Measurements from ENCODE around the gene ABHD13. TPM values are rescaled to one million over a fixed set of nuclear protein-coding genes. Genes with fewer than 3 reads are reported as not detected.
"Not testable (repeated sequence)": the region's sequence is repeated elsewhere in the genome, so short reads cannot be mapped to it uniquely, and the experiment has no call there.

The ABHD13 gene
- total RNA-seq, 2 donors from 2014 or later: 4.8 to 9.7 TPM

DNA sequence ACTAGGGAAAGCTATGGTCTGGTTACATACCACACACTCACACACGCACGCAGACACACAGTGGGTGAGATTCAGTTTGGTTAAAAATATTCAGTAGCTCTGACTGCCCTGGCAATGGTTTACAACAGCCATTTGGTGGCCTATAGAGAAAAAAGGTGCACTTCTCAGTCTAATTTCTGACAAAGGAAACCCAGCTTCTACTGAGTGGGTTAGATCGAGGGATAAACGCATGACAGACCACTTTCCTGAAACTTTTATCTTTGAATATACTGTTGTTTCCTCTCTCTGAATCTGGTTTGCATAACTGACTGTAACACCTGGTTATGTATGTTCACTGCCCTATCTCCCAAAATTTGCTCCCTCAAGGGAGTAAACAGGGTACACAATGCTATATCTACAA, 5.3 kb upstream of the ABHD13 start:
- no peak for DNase-seq (ENCODE audit: low spot score)
- Histone ChIP-seq H3K4me3 (no peak overlapping the region), H3K27ac (no peak overlapping the region), H3K36me3 (no peaks in the 10 kb centered on the region), H3K27me3 (replicated peaks; ENCODE audit: insufficient read depth) (no peaks in the 10 kb centered on the region), H3K9me3 (no peaks in the 10 kb centered on the region), H3K4me1 (replicated peaks) (peaks cover 11% of the 10 kb centered on the region)
- 86% methylated on average over 4 of the region's 4 CpGs for WGBS
- intact Hi-C loops (cut with DNase I): no loop called here
- no peak for TF ChIP-seq POLR2A (IDR thresholded peaks at IDR 0.05)
- TF ChIP-seq, protein P1, sequence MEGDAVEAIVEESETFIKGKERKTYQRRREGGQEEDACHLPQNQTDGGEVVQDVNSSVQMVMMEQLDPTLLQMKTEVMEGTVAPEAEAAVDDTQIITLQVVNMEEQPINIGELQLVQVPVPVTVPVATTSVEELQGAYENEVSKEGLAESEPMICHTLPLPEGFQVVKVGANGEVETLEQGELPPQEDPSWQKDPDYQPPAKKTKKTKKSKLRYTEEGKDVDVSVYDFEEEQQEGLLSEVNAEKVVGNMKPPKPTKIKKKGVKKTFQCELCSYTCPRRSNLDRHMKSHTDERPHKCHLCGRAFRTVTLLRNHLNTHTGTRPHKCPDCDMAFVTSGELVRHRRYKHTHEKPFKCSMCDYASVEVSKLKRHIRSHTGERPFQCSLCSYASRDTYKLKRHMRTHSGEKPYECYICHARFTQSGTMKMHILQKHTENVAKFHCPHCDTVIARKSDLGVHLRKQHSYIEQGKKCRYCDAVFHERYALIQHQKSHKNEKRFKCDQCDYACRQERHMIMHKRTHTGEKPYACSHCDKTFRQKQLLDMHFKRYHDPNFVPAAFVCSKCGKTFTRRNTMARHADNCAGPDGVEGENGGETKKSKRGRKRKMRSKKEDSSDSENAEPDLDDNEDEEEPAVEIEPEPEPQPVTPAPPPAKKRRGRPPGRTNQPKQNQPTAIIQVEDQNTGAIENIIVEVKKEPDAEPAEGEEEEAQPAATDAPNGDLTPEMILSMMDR (IDR thresholded peaks at IDR 0.05): no peak
- TF ChIP-seq POLR2AphosphoS5 (IDR thresholded peaks at IDR 0.05): no peak

DNA sequence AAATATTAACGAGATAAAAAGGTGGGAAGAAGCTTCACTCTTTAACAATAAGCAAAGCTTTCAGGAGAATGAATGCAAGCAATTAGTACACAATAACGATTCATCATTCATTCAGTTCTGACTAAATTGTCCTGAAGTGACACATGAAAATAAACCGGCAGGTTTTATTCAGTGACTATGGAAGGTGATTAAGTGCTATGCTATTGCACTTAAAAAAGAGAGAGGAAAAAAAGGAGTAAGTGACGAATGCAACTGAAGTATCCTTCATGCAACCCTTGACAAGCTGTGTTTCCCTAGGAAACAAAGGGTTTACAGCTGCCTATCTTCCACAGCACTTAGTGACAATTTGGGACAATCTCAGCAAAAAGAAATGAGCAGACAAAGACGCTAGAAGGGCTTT, 4.2 kb upstream of the ABHD13 start:
- H3K4me1 ChIP-seq (replicated peaks): peaks cover 11% of the 10 kb centered on the region
- no peaks in the 10 kb centered on the region for H3K36me3 ChIP-seq
- TF ChIP-seq POLR2A (IDR thresholded peaks at IDR 0.05): no peak
- no peak for TF ChIP-seq POLR2AphosphoS5 (IDR thresholded peaks at IDR 0.05)
- TF ChIP-seq, protein P1 (IDR thresholded peaks at IDR 0.05): no peak
- H3K9me3 ChIP-seq: no peaks in the 10 kb centered on the region
- no peak overlapping the region for H3K27ac ChIP-seq
- H3K27me3 ChIP-seq (replicated peaks; ENCODE audit: insufficient read depth): no peaks in the 10 kb centered on the region
- no peak overlapping the region for H3K4me3 ChIP-seq
- intact Hi-C loops (cut with DNase I): no loop called here
- WGBS: 56% methylated on average over 5 of the region's 5 CpGs
- no peak for DNase-seq (ENCODE audit: low spot score)

DNA sequence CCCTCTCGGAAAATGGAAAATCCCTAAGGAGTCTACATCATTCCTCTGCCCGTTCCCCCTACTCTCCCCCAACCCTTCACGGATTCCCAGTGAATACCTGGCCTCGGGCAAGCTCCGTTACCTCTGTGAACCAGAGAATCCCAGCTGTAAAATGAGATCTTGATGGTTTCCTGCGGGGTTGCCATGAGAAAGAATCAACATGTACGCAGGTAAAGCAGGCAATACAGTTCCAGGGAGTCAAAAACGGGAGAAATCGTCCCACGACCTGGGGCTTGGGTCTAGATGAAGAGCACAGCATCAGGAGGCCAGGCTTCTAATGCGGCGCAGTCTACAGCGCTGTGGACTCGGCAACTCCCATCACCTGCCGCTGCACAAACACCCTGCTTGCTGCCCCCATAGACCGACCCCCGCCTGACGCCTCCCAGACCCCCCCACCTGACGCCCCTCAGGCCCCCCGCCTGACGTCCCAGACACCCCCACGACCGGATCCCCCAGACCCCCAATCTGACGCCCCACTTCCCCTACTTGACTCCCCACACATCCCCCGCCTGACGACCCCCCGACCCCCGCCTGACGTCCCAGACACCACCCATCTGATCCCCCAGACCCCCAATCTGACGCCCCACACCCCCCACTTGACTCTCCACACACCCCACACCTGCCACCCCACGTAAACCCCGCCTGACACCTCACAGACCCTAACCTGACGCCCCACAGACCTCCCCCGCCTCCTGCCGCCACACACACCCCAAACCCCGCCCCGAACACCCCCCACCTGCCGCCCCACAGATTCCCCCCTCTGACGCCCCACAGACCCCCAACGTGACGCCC, 3.5 kb upstream of the ABHD13 start:
- Histone ChIP-seq H3K27ac (no peak overlapping the region), H3K36me3 (no peaks in the 10 kb centered on the region), H3K4me3 (peak overlapping the region; percentile 30 to 31), H3K27me3 (replicated peaks; ENCODE audit: insufficient read depth) (no peaks in the 10 kb centered on the region), H3K4me1 (replicated peaks) (peaks cover 14% of the 10 kb centered on the region), H3K9me3 (no peaks in the 10 kb centered on the region)
- TF ChIP-seq POLR2A (IDR thresholded peaks at IDR 0.05) (no peak), POLR2AphosphoS5 (IDR thresholded peaks at IDR 0.05) (no peak)
- TF ChIP-seq, protein P1 (IDR thresholded peaks at IDR 0.05): no peak
- intact Hi-C loops (cut with DNase I): no loop called here
- DNase-seq (ENCODE audit: low spot score): no peak
- 7% methylated on average over 35 of the region's 41 CpGs for WGBS

DNA sequence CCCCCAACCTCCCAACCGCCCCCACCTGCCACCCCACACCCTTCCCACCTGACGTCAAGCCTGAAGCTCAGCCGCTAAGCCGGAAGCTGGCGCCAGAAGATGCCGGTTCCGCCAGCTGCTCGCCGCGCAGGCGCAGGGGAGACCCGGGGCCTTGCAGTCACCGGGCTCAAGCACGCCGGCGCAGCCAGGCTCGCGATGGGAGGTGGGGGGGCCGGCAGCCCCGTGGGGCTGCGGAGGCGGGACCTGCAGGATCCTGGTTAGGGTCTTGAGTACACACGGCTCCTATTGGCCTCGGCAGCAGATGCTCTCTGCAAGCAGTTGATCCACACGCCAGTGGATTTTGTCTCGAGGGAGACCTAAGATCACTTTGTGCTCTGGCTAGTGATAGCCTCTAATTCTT, 2.8 kb upstream of the ABHD13 start, which contains the start of gene LIG4:
Gene LIG4 (minus strand): TSS at position 101 of the 400 bp plus-strand sequence. CDS start 4,268 bp downstream, outside the sequence.
- Histone ChIP-seq H3K36me3 (no peaks in the 10 kb centered on the region), H3K9me3 (no peaks in the 10 kb centered on the region), H3K27ac (peak within 1 kb of the TSS; percentile 26 to 38), H3K4me1 (replicated peaks) (peaks cover 15% of the 10 kb centered on the region), H3K4me3 (peak within 1 kb of the TSS; percentile 30 to 31), H3K27me3 (replicated peaks; ENCODE audit: insufficient read depth) (no peaks in the 10 kb centered on the region)
- DNase-seq (ENCODE audit: low spot score): peak; percentile 80
- WGBS: 1% methylated on average over 20 of the region's 26 CpGs
- intact Hi-C loops (cut with DNase I): no loop called here
- TF ChIP-seq POLR2A (IDR thresholded peaks at IDR 0.05) (peak; percentile 24), POLR2AphosphoS5 (IDR thresholded peaks at IDR 0.05) (peak; percentile 83)
- TF ChIP-seq, protein P1 (IDR thresholded peaks at IDR 0.05): peak in 1 of 4 experiments; percentile 11

DNA sequence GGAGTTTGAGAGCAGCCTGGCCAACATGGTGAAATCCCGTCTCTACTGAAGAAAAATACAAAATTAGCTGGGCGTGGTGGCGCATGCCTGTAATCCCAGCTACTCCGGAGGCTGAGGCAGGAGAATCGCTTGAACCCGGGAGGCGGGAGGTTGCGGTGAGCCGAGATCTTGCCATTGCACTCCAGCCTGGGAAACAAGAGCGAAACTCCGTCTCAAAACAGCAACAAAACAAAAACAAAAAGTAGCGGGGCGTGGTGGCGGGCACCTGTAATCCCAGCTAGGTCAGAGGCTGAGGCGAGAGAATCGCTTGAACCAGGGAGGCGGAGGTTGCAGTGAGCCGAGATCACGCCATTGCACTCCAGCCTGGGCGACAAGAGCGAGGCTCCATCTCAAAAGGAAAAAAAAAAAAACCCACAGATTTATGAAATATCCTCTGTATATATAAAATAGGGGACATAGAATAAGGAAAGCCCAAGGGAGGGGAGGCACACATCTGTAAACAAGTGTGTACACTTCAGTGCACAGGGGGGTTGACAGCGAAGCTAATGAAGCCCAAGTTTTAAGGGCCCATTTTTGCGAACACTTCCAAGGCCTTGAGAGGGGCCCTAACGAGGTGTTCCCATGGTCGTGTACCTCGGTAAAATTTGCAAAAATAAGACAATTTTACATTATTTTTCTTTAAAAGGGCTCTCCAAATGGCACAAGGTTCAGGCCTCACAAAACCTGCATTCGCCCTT, 717 bp upstream of the ABHD13 start:
- H3K36me3 ChIP-seq; H3K9me3 ChIP-seq; DNase-seq (ENCODE audit: low spot score); intact Hi-C loops (cut with DNase I); H3K27me3 ChIP-seq (replicated peaks; ENCODE audit: insufficient read depth): not testable (repeated sequence)
- WGBS: 68% methylated on average over 27 of the region's 27 CpGs
- peaks cover 15% of the 10 kb centered on the region for H3K4me1 ChIP-seq (replicated peaks)
- peak overlapping the region; percentile 76 to 83 for H3K27ac ChIP-seq
- H3K4me3 ChIP-seq: peak overlapping the region; percentile 82 to 99

All from prostate gland (tissue), 2 donors.